DND-41 (cell line): ENCODE measurements around the gene P2RY13.

ENCODE experiments used
- EZH2 ChIP-seq: IDR thresholded peaks from 3 replicates; pipeline ENCODE4 v1.6.1; 2012; ENCODE audit warnings: borderline replicate concordance, low read depth, mild to moderate bottlenecking, moderate library complexity, low read length, inconsistent platforms; ENCODE audit not compliant: severe bottlenecking
- TF ChIP-seq, protein P1 (sequence below): IDR thresholded peaks from 2 replicates; pipeline ENCODE4 v1.5.1; 2012; ENCODE audit warnings: borderline replicate concordance, low read length, moderate library complexity, mild to moderate bottlenecking; ENCODE audit not compliant: poor library complexity, severe bottlenecking; ENCODE audit errors: extremely low read depth

DNA sequence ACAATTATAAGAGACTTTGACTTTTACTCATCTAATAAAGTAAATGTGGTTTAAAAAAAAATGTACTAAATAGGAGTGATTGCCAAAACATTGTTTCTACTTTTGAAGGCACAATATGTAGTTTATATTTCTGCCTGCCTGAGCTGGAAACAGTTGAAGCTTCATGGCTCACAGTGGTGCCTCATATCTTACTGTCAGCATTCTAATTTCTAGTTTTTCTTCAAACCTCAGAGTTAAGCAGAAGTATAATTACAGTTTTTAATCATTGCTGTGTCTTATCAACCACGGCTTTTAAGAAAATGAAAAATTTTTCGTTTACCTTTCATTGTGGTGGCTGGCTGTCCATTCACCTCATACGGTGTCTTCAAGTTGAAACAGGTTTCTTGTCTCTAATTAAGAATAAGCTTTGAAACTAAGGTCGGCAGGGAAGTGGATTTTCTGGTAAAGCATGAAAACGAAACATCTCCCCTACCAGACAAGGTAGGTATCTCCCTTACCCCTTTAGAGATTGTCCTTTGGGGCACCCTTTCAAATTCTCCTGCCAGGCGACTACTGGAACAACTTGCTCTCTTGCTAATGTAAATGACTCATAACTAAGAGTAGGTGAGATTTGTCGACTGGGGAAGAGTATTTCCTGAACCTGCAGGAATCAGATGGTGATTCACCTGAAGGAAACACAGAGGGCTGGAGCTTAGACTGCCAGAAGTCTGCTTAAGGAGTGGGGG, 12.9 kb downstream of the P2RY13 start, which contains the start of gene GPR87:
- TF ChIP-seq, protein P1, sequence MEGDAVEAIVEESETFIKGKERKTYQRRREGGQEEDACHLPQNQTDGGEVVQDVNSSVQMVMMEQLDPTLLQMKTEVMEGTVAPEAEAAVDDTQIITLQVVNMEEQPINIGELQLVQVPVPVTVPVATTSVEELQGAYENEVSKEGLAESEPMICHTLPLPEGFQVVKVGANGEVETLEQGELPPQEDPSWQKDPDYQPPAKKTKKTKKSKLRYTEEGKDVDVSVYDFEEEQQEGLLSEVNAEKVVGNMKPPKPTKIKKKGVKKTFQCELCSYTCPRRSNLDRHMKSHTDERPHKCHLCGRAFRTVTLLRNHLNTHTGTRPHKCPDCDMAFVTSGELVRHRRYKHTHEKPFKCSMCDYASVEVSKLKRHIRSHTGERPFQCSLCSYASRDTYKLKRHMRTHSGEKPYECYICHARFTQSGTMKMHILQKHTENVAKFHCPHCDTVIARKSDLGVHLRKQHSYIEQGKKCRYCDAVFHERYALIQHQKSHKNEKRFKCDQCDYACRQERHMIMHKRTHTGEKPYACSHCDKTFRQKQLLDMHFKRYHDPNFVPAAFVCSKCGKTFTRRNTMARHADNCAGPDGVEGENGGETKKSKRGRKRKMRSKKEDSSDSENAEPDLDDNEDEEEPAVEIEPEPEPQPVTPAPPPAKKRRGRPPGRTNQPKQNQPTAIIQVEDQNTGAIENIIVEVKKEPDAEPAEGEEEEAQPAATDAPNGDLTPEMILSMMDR, result no peak
- TF ChIP-seq EZH2, result no peak
